GM18951 (cell line): ENCODE data around the gene MGMT.

Experiments used
- POLR2A ChIP-seq: IDR thresholded peaks from 4 replicates; pipeline ENCODE4 v1.6.1; 2011; ENCODE audit warnings: mild to moderate bottlenecking; ENCODE audit not compliant: insufficient read length, insufficient read depth; ENCODE audit errors: extremely low read depth
- in situ Hi-C: fragments of 300-500 bp; cut with MboI; formaldehyde crosslinking; loops from one replicate; pipeline ENCODE4 v1.12.0; 2022; ENCODE audit warnings: low sequenced_read_pairs, mixed read lengths, inconsistent platforms; ENCODE audit not compliant: unreplicated experiment

MGMT gene

GRCh38 chr10:129755158-129755591 lies 288.1 kb downstream of the MGMT start:
- TF ChIP-seq POLR2A, result no peak
- in situ Hi-C loops, result no loop called here

GRCh38 chr10:129755621-129756020 lies 288.6 kb downstream of the MGMT start:
- in situ Hi-C loops, result no loop called here
- TF ChIP-seq POLR2A, result no peak

GRCh38 chr10:129756912-129757901 lies 290.2 kb downstream of the MGMT start:
- in situ Hi-C loops, result no loop called here
- no peak for TF ChIP-seq POLR2A

- TF ChIP-seq POLR2A, result no peak
- in situ Hi-C loops, result no loop called here
Observed at GRCh38 chr10:129758207-129759021, 291.4 kb downstream of the MGMT start.

- in situ Hi-C loops, result no loop called here
- TF ChIP-seq POLR2A, result no peak
Observed at GRCh38 chr10:129759214-129760002, 292.4 kb downstream of the MGMT start.

GRCh38 chr10:129760003-129760315 lies 292.9 kb downstream of the MGMT start:
- in situ Hi-C loops, result no loop called here
- no peak for TF ChIP-seq POLR2A

- in situ Hi-C loops, result no loop called here
- no peak for TF ChIP-seq POLR2A
Observed at GRCh38 chr10:129760416-129760815, 293.4 kb downstream of the MGMT start.

- in situ Hi-C loops, result no loop called here
- TF ChIP-seq POLR2A, result no peak
Observed at GRCh38 chr10:129761197-129761972, 294.3 kb downstream of the MGMT start.

GRCh38 chr10:129761981-129762956 lies 295.2 kb downstream of the MGMT start:
- in situ Hi-C loops, result no loop called here
- TF ChIP-seq POLR2A, result no peak

- in situ Hi-C loops, result no loop called here
- no peak for TF ChIP-seq POLR2A
Observed at GRCh38 chr10:129764011-129764900, 297.2 kb downstream of the MGMT start.
